SK-N-MC (cell line): ENCODE data around the gene GGTLC1.

Experiments
- EZH2 ChIP-seq: fragments of 200-600 bp; sonication (generic); IDR thresholded peaks from one replicate; pipeline ENCODE4 v1.6.1; 2017; ENCODE audit warnings: antibody characterized with exemption
- FOXP2 ChIP-seq: optimal IDR thresholded peaks from 2 replicates; pipeline ENCODE3; 2011; ENCODE audit warnings: mild to moderate bottlenecking, moderate library complexity; ENCODE audit not compliant: insufficient read depth; ENCODE audit errors: extremely low read length, control extremely low read depth
- POLR2AphosphoS5 ChIP-seq: IDR thresholded peaks from 2 replicates; pipeline ENCODE4 v1.6.1; 2012; ENCODE audit warnings: mild to moderate bottlenecking, low read depth, low read length, borderline replicate concordance

- no peak for TF ChIP-seq EZH2
- TF ChIP-seq POLR2AphosphoS5 = no peak
- no peak for TF ChIP-seq FOXP2
Observed at GRCh38 chr20:23963941-23964340, 24.6 kb downstream of the GGTLC1 start.
